Body of pancreas (tissue), 4 donors: ENCODE results near the gene GGTLC1.

Experiments used
- POLR2A ChIP-seq, 3 donors: fragments of 450-650 bp; IDR thresholded peaks; one replicate each; pipeline ENCODE4 v1.6.1; 2016; ENCODE audit warnings: antibody characterized with exemption in 3 of 3, mild to moderate bottlenecking in 2 of 3
- TF ChIP-seq, protein P1 (sequence below), 7 experiments: fragments of 450-650 bp in 4 of 7; fragments of 200-600 bp in 3 of 7; sonication (generic) in 3 of 7; IDR thresholded peaks; one replicate each; pipeline ENCODE4 v1.5.1; 2016 to 2019; ENCODE audit warnings: antibody characterized with exemption in 7 of 7

DNA sequence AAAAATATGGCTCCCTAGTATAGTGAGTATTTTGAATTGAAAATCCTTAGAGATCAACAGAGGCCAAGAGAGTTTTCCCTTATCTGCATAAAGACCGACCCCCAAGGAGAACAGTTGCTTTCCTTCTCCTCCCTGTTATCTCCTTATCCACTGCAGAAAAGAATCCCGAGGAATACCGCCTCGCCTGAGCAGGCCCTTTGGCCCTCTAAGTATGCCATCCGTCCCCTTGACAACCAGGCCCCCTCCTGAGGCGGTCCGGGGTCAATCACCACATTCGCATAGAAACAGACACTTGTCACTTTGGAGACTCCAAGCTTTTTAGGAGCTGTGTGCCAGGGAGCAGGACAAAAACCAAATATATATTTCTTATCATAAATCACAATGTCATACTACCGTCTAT, 15.9 kb upstream of the GGTLC1 start:
- TF ChIP-seq, protein P1, sequence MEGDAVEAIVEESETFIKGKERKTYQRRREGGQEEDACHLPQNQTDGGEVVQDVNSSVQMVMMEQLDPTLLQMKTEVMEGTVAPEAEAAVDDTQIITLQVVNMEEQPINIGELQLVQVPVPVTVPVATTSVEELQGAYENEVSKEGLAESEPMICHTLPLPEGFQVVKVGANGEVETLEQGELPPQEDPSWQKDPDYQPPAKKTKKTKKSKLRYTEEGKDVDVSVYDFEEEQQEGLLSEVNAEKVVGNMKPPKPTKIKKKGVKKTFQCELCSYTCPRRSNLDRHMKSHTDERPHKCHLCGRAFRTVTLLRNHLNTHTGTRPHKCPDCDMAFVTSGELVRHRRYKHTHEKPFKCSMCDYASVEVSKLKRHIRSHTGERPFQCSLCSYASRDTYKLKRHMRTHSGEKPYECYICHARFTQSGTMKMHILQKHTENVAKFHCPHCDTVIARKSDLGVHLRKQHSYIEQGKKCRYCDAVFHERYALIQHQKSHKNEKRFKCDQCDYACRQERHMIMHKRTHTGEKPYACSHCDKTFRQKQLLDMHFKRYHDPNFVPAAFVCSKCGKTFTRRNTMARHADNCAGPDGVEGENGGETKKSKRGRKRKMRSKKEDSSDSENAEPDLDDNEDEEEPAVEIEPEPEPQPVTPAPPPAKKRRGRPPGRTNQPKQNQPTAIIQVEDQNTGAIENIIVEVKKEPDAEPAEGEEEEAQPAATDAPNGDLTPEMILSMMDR (IDR thresholded peaks at IDR 0.05) = no peak
- no peak for TF ChIP-seq POLR2A (IDR thresholded peaks at IDR 0.05)
